ENCODE data around the gene RCVRN. TPM values are rescaled to one million over a fixed set of nuclear protein-coding genes. Genes with fewer than 3 reads are reported as not detected.

RCVRN gene
- total RNA-seq, 1 experiment from 2014 or later: not detected

- TF ChIP-seq SIN3A (IDR thresholded peaks at IDR 0.05; ENCODE audit: borderline replicate concordance, insufficient read depth, low read depth, low read length) (no peak), CTCF (IDR thresholded peaks at IDR 0.05) (peak; percentile 75), TCF7L2 (IDR thresholded peaks at IDR 0.05; ENCODE audit: low read depth, low read length) (no peak), REST (IDR thresholded peaks at IDR 0.05; ENCODE audit: insufficient read depth in 1 of 2, low read depth in 2 of 2, low read length in 1 of 2) (no peak)
- no TSS peak for BruUV-seq (replicated peaks)
- intact Hi-C loops (cut with micrococcal nuclease; ENCODE audit: unreplicated experiment) (loop anchor here (5.0 kb wide), 1 partner anchor 34 kb away; no protein-coding TSS in a partner anchor), in situ Hi-C loops (cut with HindIII; ENCODE audit: low pct_unique_long_range_greater_than_20kb, low sequenced_read_pairs) (no loop called here)
- Histone ChIP-seq H3K9me3 (ENCODE audit: control insufficient read depth, insufficient read depth, low read depth, low read length) (no peaks in the 10 kb centered on the region), H3K27me3 (ENCODE audit: control insufficient read depth, insufficient read depth, low read length) (peaks cover 12% of the 10 kb centered on the region), H3K4me1 (ENCODE audit: control insufficient read depth, insufficient read depth, low read length) (no peaks in the 10 kb centered on the region), H3K36me3 (ENCODE audit: control insufficient read depth, insufficient read depth, low read length) (no peaks in the 10 kb centered on the region), H3K27ac (ENCODE audit: low read length) (no peak overlapping the region), H3K4me3 (ENCODE audit: low read depth in 2 of 2, low read length in 2 of 2) (no peak overlapping the region)
- DNase-seq (ENCODE audit: low read depth, low spot score): no peak
- CTCF ChIA-PET: interaction anchor here (0.6 kb wide), 2 partner anchors 79 to 106 kb away, joined by 4 to 12 read pairs; no protein-coding TSS in a partner anchor
- POLR2A ChIA-PET: no interaction called here
- peak; percentile 71 for ATAC-seq
Observed at GRCh38 chr17:9928601-9929333, 23.7 kb upstream of the RCVRN start.

GRCh38 chr17:9926150-9926804 lies 21.2 kb upstream of the RCVRN start:
- ChIA-PET CTCF (no interaction called here), POLR2A (no interaction called here)
- no peak overlapping the region for H3K4me3 ChIP-seq (ENCODE audit: low read depth in 2 of 2, low read length in 2 of 2)
- H3K4me1 ChIP-seq (ENCODE audit: control insufficient read depth, insufficient read depth, low read length): no peaks in the 10 kb centered on the region
- TF ChIP-seq TCF7L2 (IDR thresholded peaks at IDR 0.05; ENCODE audit: low read depth, low read length) (no peak), POLR2AphosphoS5 (IDR thresholded peaks at IDR 0.05; ENCODE audit: low read depth, low read length) (no peak), SIN3A (IDR thresholded peaks at IDR 0.05; ENCODE audit: borderline replicate concordance, insufficient read depth, low read depth, low read length) (no peak), CTCF (IDR thresholded peaks at IDR 0.05) (no peak), REST (IDR thresholded peaks at IDR 0.05; ENCODE audit: insufficient read depth in 1 of 2, low read depth in 2 of 2, low read length in 1 of 2) (no peak)
- no peaks in the 10 kb centered on the region for H3K36me3 ChIP-seq (ENCODE audit: control insufficient read depth, insufficient read depth, low read length)
- DNase-seq (ENCODE audit: low read depth, low spot score): no peak
- ATAC-seq: no peak
- no peak overlapping the region for H3K27ac ChIP-seq (ENCODE audit: low read length)
- in situ Hi-C loops (cut with HindIII; ENCODE audit: low pct_unique_long_range_greater_than_20kb, low sequenced_read_pairs) (no loop called here), intact Hi-C loops (cut with micrococcal nuclease; ENCODE audit: unreplicated experiment) (loop anchor here (5.0 kb wide), 1 partner anchor 36 kb away; no protein-coding TSS in a partner anchor)
- H3K9me3 ChIP-seq (ENCODE audit: control insufficient read depth, insufficient read depth, low read depth, low read length): no peaks in the 10 kb centered on the region
- H3K27me3 ChIP-seq (ENCODE audit: control insufficient read depth, insufficient read depth, low read length): peaks cover 8% of the 10 kb centered on the region
- BruUV-seq (replicated peaks): no TSS peak

All from Panc1 (cell line).